ENCODE data around the gene AAR2. TPM values are rescaled to one million over a fixed set of nuclear protein-coding genes. Genes with fewer than 3 reads are reported as not detected.

The AAR2 gene, protein sequence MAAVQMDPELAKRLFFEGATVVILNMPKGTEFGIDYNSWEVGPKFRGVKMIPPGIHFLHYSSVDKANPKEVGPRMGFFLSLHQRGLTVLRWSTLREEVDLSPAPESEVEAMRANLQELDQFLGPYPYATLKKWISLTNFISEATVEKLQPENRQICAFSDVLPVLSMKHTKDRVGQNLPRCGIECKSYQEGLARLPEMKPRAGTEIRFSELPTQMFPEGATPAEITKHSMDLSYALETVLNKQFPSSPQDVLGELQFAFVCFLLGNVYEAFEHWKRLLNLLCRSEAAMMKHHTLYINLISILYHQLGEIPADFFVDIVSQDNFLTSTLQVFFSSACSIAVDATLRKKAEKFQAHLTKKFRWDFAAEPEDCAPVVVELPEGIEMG
- 23.0 TPM for total RNA-seq

DNA sequence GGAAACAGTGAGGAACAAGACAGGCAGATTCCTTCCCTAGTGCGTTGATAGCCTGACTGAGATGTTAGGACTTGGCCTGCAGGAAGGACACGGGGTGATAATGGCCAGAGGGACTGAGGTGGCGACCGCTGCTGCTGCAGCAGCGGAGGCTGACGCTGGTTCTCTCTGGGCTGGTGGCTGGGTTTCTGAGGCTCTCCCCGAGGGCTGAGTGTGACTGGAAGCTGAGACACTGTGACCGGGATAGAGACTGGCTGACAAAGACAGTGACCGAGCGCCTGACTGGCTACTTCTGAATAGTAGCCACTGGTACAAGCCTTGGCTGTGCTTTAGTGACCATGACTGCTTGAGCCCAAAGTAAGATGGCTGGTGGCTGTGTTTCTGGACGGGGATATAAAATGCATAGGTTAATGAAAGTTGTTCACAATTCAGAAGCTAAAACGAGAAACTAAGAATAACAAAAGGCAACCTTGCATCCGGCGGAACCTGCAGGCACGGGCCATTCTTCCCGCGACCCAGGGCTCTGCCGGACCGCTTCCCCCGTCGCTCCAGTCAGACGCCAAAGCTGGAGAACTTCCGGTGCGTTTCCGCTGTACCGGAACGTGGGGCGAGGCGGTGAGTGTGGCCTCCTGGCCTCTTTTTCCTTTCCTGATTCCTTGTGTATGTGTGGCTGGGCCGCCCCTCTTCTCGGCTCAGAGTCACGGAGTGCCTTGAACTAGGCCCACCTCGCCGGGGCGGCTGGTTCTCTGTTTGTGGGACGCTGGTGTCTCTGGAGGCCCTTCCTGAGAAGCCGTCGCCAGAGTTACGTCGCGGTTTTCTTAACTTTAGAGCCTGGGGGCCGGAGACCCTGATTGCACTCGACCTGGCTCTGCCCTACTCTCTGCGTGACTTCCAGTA, at the start of gene AAR2:
AAR2 (plus strand) TSS at position 587 of the 894 bp plus-strand sequence. CDS start 3,391 bp downstream, outside the sequence.
- intact Hi-C loops (cut with DNase I) = no loop called here
- DNase-seq (ENCODE audit: low spot score) (peak; percentile 87), ATAC-seq (peak; percentile 96)

DNA sequence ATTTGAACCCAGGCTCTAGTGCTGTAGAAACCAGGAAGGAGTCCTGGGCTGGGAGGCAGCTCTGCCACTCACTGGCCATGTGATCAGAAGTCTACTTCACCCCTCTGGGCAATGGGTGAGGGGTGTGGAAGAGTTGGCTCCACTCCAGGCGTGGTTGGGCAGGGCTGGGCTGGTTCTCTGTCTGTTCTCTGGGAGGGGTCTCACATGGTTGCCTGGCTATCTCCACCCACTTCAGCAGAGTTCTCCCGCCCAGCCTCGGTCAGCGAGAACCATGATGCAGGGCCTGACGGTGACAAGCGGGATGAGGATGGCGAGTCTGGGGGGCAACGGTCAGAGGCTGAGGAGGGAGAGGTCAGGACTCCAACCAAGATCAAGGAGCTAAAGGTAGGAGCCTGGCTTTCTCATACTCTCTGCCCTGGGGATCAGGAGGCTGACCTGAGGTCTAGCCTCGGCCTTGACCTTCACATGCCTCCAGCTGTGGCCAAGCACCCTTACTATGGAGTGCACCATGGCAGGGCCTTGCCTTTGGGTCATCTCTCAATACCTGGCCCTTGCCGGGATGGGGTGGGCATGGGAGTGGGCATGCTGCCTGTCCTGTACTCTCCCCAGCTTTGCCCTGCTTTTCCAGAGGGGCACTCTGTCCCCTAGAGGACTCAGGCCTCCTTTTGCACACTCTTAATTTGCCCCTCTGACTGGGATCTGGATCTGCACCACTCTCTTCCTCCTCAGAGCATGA, 42.1 kb upstream of the AAR2 start:
- ATAC-seq (no peak), DNase-seq (ENCODE audit: low spot score) (no peak)
- intact Hi-C loops (cut with DNase I) = no loop called here

- ATAC-seq = no peak
- intact Hi-C loops (cut with DNase I) = loop anchor here (5.0 kb wide), 1 partner anchor 204 kb away; no protein-coding TSS in a partner anchor
Measured at GRCh38 chr20:36196676-36197075, 39.6 kb upstream of the AAR2 start.

DNA sequence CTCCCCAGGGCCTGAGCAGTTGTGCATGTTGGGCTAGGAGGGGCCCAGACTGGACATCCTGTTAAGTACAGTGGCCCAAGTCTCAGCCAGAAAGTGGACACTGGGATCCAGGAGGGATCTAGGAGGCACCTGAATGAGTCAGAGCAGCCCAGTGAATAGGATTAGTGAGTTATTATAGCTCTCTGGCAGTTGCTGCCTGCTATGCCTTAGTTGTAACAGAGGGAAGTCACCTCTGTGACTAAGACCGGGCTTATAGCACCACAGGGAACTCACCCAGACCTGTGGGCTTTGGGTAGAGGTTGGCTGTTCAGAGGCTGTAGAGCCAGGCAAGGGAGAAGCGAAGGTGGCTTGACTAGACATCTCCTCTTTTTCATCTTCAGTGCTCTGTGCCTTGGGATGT, 39.0 kb upstream of the AAR2 start:
- DNase-seq (ENCODE audit: low spot score) (no peak), ATAC-seq (no peak)
- intact Hi-C loops (cut with DNase I) = loop anchor here (5.0 kb wide), 1 partner anchor 205 kb away; no protein-coding TSS in a partner anchor

More at GRCh38 chr20:36196676-36197075, 39.6 kb upstream of the AAR2 start:
- no peak for DNase-seq (ENCODE audit: low spot score)

- ATAC-seq = peak; percentile 83
- peak; percentile 88 for DNase-seq (ENCODE audit: low spot score)
- intact Hi-C loops (cut with DNase I) = loop anchor here (5.0 kb wide), 2 partner anchors 207 to 238 kb away; no protein-coding TSS in a partner anchor
Measured at GRCh38 chr20:36199345-36200257, 36.7 kb upstream of the AAR2 start.

DNA sequence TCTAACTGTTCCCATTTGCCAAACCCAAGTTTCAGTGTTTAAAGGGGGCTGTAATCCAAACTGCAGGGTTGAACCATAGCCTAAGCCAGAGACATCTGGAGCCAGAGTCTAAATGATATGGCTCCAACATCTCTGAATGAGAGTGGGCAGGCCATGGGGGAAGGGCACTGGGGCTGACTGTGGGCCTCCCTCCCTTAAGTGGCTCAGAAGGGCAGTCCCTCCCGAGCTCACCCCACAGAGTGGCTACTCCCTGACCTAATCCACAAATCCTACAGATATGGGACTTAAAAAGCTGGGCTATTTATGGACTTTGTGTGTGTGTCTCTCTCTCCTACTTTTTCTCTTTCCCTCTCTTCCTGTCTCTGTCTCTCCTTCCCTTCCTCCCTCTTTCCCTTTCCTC, 35.8 kb upstream of the AAR2 start:
- intact Hi-C loops (cut with DNase I) = loop anchor here (5.0 kb wide), 1 partner anchor 237 kb away; no protein-coding TSS in a partner anchor
- ATAC-seq = no peak
- DNase-seq (ENCODE audit: low spot score) = no peak

GRCh38 chr20:36201198-36201597, 35.1 kb upstream of the AAR2 start:
- intact Hi-C loops (cut with DNase I) = loop anchor here (5.0 kb wide), 1 partner anchor 236 kb away; no protein-coding TSS in a partner anchor

GRCh38 chr20:36202891-36203338, 33.4 kb upstream of the AAR2 start:
- DNase-seq (ENCODE audit: low spot score) = peak; percentile 83
- intact Hi-C loops (cut with DNase I) = loop anchor here (5.0 kb wide), 1 partner anchor 234 kb away; no protein-coding TSS in a partner anchor
- peak; percentile 71 for ATAC-seq

More at GRCh38 chr20:36201198-36201597, 35.1 kb upstream of the AAR2 start:
- ATAC-seq = no peak
- no peak for DNase-seq (ENCODE audit: low spot score)

DNA sequence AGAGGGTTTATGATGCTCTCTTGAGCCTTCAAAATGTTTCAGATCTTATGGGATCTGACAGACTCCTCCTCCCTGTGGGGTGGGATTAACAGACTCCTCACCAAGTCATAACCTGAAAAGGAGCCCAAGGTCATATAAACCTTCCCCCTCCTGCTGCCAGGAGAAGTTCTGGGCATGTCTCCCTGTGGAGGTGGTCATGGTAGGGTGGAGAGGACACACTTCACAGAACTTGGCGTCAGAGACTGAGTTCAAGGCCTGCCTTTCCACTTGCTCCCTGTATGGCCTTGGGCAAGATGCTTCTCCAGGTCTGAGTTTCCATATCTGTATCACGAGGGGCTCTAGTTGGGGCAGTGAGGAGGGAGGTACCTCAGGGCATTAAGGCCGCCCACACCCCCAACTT, 32.4 kb upstream of the AAR2 start:
- intact Hi-C loops (cut with DNase I) = loop anchor here (5.0 kb wide), 1 partner anchor 233 kb away; no protein-coding TSS in a partner anchor
- no peak for ATAC-seq
- DNase-seq (ENCODE audit: low spot score) = no peak

DNA sequence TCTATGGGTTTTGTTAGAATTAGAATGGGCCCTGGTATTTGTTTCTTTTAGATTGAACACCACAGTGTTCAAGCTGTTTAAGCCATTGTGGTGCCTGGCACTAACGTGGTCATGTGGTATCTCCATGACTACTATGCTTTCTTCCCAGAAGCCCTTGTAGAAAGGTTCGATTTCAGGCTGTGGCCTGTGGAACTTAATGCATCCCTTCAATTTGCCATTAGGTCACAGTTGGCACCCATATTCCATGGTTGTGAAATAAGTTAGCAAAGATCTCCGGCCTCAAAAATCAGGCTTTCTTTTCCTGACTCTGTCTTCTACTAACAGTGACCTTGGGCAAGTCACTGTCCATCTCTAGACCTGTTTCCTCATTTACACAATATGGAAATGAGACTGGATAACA, 31.3 kb upstream of the AAR2 start:
- intact Hi-C loops (cut with DNase I) = no loop called here
- ATAC-seq (no peak), DNase-seq (ENCODE audit: low spot score) (no peak)

GRCh38 chr20:36206068-36206467, 30.2 kb upstream of the AAR2 start:
- DNase-seq (ENCODE audit: low spot score) = no peak
- no peak for ATAC-seq
- intact Hi-C loops (cut with DNase I) = no loop called here

DNA sequence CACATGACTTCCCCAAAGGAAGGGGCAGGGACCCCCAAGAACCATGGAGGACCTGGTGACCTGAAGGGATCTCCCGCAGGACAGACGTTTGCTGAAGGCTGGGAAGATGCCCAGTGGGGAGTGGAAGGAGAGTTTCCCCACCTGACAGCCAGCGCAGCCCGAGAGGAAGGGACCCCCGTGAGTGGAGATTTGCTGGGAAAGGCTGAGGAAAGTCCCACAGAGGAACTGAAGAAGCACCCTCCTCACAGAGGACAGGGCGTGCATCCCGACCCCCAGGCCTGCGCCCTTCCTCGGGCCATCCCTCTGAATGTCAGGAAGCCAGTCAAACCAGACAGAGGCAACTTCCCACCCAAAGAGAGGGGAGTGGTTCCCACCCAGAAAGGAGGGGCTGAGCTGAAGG, 29.6 kb upstream of the AAR2 start:
- intact Hi-C loops (cut with DNase I) = no loop called here
- DNase-seq (ENCODE audit: low spot score) (no peak), ATAC-seq (no peak)

GRCh38 chr20:36207602-36208001, 28.7 kb upstream of the AAR2 start:
- DNase-seq (ENCODE audit: low spot score) (no peak), ATAC-seq (no peak)
- intact Hi-C loops (cut with DNase I) = no loop called here

- DNase-seq (ENCODE audit: low spot score) = no peak
- intact Hi-C loops (cut with DNase I) = no loop called here
- ATAC-seq = no peak
Measured at GRCh38 chr20:36208257-36208656, 28.0 kb upstream of the AAR2 start.

DNA sequence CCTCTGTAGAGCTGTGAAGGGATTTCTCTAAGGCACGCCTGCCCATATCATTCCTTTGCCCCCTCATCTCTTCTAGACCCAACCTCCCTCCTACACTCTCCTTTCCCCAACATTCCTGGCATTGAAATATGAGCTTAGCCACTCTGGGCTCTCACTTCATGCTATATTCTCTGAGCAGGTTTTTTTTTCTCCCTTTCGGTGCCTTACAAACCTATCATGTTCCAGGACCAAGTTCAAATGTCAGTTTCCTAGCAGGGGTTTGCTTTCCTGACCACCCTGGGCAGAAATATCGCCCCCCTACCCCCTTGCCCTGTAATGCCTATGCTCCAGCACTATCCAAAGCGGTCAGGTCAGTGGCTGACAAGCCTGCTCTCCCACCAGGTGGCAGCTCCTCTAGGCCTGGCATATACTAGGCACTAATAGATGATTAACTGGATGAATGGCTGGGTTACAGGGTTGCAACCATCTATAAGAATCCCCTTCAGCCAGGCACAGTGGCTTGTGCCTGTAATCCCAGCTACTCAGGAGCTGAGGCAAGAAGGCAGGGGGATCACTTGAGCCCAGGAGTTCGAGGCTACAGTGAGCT, 25.7 kb upstream of the AAR2 start:
- intact Hi-C loops (cut with DNase I) = no loop called here

GRCh38 chr20:36213362-36213761, 22.9 kb upstream of the AAR2 start:
- ATAC-seq (no peak), DNase-seq (ENCODE audit: low spot score) (no peak)
- intact Hi-C loops (cut with DNase I) = no loop called here

More for the DNA sequence above, 25.7 kb upstream of the AAR2 start:
- no peak for ATAC-seq
- no peak for DNase-seq (ENCODE audit: low spot score)

GRCh38 chr20:36214684-36215256, 21.5 kb upstream of the AAR2 start:
- no peak for ATAC-seq
- intact Hi-C loops (cut with DNase I) = no loop called here
- DNase-seq (ENCODE audit: low spot score) = no peak

Data from sciatic nerve (tissue), 2 donors.